Measurements from ENCODE around the gene HNRNPAB.

Gene HNRNPAB

DNA sequence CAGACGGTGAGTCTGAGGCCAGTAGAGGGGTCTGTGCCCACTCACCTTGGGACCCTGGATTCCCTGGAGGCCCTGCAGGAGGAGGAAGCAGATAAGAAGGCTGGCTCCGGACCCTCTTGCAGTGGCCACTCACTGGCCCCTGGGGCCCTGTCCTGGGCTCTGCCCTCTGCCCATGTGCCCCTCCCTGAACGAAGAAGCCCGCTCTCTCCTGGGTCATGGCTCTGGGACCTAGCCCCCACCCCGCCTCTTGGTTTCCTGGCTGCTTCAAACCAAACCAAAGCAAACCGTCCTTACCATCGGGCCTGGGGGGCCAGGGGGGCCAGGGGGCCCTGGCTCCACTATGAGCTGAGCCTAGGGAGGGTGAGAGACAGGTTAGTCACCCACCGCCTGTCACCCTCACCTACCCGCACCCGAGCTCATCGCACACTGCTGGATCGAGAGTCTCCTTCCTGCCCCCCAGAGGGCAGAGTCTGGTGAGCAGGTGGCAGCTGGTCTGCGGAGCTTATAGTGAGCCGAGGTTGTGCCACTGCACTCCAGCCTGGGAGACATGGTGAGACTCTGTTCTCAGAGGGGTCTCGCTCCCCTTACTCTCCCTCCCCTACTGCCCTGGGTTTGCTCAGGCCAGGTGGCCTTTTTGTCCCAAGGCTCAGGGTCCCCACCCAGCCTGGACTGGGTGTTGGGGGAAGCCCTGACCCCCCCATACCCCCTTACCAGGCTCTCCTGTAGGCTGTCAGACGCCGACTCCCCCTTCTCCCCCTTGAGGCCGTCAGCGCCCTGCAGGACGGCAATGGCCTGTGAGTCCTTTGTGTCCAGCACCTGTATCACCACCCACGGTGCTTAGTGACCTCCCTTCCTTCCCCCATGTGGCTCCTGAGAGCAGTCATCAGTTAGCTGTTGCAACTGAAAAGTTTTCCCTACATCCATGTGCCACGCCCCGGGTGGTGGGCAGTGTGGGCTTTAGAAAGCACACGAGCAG, 43.4 kb downstream of the HNRNPAB start (continued):
- TF ChIP-seq, protein P1, sequence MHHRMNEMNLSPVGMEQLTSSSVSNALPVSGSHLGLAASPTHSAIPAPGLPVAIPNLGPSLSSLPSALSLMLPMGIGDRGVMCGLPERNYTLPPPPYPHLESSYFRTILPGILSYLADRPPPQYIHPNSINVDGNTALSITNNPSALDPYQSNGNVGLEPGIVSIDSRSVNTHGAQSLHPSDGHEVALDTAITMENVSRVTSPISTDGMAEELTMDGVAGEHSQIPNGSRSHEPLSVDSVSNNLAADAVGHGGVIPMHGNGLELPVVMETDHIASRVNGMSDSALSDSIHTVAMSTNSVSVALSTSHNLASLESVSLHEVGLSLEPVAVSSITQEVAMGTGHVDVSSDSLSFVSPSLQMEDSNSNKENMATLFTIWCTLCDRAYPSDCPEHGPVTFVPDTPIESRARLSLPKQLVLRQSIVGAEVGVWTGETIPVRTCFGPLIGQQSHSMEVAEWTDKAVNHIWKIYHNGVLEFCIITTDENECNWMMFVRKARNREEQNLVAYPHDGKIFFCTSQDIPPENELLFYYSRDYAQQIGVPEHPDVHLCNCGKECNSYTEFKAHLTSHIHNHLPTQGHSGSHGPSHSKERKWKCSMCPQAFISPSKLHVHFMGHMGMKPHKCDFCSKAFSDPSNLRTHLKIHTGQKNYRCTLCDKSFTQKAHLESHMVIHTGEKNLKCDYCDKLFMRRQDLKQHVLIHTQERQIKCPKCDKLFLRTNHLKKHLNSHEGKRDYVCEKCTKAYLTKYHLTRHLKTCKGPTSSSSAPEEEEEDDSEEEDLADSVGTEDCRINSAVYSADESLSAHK (tag by site-specific recombination; IDR thresholded peaks at IDR 0.05), result no peak
- TF ChIP-seq ZNF521 (tag by site-specific recombination; IDR thresholded peaks at IDR 0.05) (no peak), ZNF133 (tag by site-specific recombination; IDR thresholded peaks at IDR 0.05) (no peak)

DNA sequence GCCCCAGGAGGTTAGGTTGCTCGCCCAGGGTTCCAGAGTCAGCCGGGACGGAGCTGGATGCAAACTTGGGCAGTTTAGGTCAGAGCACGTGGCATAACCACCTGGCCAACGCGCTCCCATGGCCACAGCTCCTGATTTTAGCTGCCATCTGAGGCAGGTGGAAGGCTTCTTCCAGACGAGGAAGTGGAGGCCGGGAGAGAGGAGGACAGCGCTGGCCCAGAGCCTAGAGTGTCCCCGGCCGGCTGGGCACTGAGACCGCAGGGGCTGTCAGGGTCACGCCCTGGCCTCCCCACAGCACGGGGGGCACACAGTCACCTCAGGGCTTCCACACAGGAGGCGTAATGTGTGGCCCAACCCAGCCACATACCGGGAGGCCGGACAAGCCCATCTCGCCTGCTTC, 44.4 kb downstream of the HNRNPAB start:
- ChIA-PET POLR2A (no interaction called here), CTCF (interaction anchor here (1.6 kb wide), 1 partner anchor 35 kb away, joined by 4 read pairs; no protein-coding TSS in a partner anchor)

DNA sequence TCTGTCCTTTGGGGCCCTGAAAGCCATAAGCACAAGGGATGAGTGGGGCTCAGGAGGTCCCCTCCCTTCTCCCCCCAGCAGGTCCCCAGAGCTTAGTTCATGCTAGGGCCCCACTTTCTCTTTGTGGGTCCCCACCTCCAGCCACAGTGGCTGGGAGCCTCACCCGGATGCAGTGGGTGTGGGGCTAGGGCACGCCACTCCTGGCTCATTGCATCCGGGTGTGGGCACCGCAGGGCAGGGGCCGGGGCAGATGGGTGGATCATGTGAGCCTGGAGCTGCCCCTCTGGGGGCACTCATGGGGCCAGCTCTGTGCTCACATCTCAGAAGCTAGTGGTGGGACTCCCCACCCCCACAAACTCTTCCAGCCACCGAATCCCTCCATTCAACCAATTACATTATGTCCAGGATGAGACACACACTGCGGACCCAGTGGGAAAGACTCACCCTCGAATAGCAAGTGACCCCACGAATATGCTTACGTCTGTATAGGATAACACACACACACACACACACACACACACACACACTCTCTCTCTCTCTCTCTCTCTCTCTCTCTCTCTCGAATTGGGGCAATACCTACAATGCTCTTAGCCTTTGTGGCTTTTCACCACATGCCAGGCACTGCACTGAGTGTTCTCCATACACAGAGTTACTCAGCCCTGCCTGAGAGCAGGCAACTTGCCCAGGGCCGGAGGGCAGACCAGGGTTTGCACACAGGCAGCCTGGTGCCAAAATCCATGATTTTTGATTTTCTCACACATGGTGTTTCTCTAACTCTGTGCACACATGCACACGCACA, 45.1 kb downstream of the HNRNPAB start:
- Histone ChIP-seq H3K4me1 (ENCODE audit: control insufficient read depth, insufficient read depth, low read length) (no peaks in the 10 kb centered on the region), H3K4me3 (ENCODE audit: low read depth, low read length) (no peak overlapping the region), H3K9me3 (ENCODE audit: control insufficient read depth, insufficient read depth, low read depth, low read length) (no peaks in the 10 kb centered on the region), H3K27ac (ENCODE audit: extremely low read depth, low read depth, low read length) (no peak overlapping the region), H3K36me3 (ENCODE audit: control insufficient read depth in 2 of 2, insufficient read depth in 1 of 2, low read length in 2 of 2) (no peaks in the 10 kb centered on the region)
- ChIA-PET POLR2A (interaction anchor here (0.6 kb wide), 1 partner anchor 145 kb away, joined by 4 read pairs; no protein-coding TSS in a partner anchor), CTCF (interaction anchor here (1.6 kb wide), 1 partner anchor 34 kb away, joined by 4 read pairs; no protein-coding TSS in a partner anchor)
- TF ChIP-seq ZNF521 (tag by site-specific recombination; IDR thresholded peaks at IDR 0.05) (no peak), ZNF76 (tag by site-specific recombination; IDR thresholded peaks at IDR 0.05; ENCODE audit: borderline replicate concordance, low read depth) (no peak), ZNF335 (tag by site-specific recombination; conservative IDR thresholded peaks at IDR 0.05) (no peak), KLF1 (tag by site-specific recombination; IDR thresholded peaks at IDR 0.05) (0 out of 2 replicates have a peak, but pooled peaks have one; percentile 24), ZFP69B (tag by site-specific recombination; IDR thresholded peaks at IDR 0.05) (no peak), ZNF596 (tag by site-specific recombination; IDR thresholded peaks at IDR 0.05) (peak; percentile 78), ZNF837 (tag by site-specific recombination; IDR thresholded peaks at IDR 0.05) (no peak), ZSCAN30 (tag by site-specific recombination; IDR thresholded peaks at IDR 0.05) (no peak), ZNF239 (tag by site-specific recombination; IDR thresholded peaks at IDR 0.05) (no peak)
- TF ChIP-seq, protein P2, sequence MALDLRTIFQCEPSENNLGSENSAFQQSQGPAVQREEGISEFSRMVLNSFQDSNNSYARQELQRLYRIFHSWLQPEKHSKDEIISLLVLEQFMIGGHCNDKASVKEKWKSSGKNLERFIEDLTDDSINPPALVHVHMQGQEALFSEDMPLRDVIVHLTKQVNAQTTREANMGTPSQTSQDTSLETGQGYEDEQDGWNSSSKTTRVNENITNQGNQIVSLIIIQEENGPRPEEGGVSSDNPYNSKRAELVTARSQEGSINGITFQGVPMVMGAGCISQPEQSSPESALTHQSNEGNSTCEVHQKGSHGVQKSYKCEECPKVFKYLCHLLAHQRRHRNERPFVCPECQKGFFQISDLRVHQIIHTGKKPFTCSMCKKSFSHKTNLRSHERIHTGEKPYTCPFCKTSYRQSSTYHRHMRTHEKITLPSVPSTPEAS (tag by site-specific recombination; IDR thresholded peaks at IDR 0.05), result peak; percentile 53; the same call in 1 of the 2 replicates
- TF ChIP-seq, protein P3, sequence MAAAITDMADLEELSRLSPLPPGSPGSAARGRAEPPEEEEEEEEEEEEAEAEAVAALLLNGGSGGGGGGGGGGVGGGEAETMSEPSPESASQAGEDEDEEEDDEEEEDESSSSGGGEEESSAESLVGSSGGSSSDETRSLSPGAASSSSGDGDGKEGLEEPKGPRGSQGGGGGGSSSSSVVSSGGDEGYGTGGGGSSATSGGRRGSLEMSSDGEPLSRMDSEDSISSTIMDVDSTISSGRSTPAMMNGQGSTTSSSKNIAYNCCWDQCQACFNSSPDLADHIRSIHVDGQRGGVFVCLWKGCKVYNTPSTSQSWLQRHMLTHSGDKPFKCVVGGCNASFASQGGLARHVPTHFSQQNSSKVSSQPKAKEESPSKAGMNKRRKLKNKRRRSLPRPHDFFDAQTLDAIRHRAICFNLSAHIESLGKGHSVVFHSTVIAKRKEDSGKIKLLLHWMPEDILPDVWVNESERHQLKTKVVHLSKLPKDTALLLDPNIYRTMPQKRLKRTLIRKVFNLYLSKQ (tag by site-specific recombination; IDR thresholded peaks at IDR 0.05; ENCODE audit: borderline replicate concordance), result no peak

More for the DNA sequence above, 44.4 kb downstream of the HNRNPAB start:
- TF ChIP-seq, protein P4, sequence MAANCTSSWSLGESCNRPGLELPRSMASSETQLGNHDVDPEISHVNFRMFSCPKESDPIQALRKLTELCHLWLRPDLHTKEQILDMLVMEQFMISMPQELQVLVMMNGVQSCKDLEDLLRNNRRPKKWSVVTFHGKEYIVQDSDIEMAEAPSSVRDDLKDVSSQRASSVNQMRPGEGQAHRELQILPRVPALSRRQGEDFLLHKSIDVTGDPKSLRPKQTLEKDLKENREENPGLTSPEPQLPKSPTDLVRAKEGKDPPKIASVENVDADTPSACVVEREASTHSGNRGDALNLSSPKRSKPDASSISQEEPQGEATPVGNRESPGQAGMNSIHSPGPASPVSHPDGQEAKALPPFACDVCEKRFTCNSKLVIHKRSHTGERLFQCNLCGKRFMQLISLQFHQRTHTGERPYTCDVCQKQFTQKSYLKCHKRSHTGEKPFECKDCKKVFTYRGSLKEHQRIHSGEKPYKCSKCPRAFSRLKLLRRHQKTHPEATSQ (tag by site-specific recombination; IDR thresholded peaks at IDR 0.05), result no peak
- TF ChIP-seq FEZF1 (tag by site-specific recombination; IDR thresholded peaks at IDR 0.05) (no peak), ZNF555 (tag by site-specific recombination; conservative IDR thresholded peaks at IDR 0.05) (no peak), ZNF585B (tag by site-specific recombination; IDR thresholded peaks at IDR 0.05) (no peak), ZNF623 (tag by site-specific recombination; IDR thresholded peaks at IDR 0.05) (no peak), WT1 (tag by site-specific recombination; IDR thresholded peaks at IDR 0.05) (no peak), ZBTB1 (tag by site-specific recombination; IDR thresholded peaks at IDR 0.05) (no peak), ZNF433 (tag by site-specific recombination; IDR thresholded peaks at IDR 0.05; ENCODE audit: low read depth) (no peak), ZNF707 (tag by site-specific recombination; IDR thresholded peaks at IDR 0.05) (no peak), ZNF248 (tag by site-specific recombination; IDR thresholded peaks at IDR 0.05) (no peak)
- TF ChIP-seq, protein P5, sequence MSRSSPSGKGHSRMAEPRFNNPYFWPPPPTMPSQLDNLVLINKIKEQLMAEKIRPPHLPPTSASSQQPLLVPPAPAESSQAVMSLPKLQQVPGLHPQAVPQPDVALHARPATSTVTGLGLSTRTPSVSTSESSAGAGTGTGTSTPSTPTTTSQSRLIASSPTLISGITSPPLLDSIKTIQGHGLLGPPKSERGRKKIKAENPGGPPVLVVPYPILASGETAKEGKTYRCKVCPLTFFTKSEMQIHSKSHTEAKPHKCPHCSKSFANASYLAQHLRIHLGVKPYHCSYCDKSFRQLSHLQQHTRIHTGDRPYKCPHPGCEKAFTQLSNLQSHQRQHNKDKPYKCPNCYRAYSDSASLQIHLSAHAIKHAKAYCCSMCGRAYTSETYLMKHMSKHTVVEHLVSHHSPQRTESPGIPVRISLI (tag by site-specific recombination; IDR thresholded peaks at IDR 0.05), result no peak
- TF ChIP-seq, protein P6, sequence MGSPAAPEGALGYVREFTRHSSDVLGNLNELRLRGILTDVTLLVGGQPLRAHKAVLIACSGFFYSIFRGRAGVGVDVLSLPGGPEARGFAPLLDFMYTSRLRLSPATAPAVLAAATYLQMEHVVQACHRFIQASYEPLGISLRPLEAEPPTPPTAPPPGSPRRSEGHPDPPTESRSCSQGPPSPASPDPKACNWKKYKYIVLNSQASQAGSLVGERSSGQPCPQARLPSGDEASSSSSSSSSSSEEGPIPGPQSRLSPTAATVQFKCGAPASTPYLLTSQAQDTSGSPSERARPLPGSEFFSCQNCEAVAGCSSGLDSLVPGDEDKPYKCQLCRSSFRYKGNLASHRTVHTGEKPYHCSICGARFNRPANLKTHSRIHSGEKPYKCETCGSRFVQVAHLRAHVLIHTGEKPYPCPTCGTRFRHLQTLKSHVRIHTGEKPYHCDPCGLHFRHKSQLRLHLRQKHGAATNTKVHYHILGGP (tag by site-specific recombination; IDR thresholded peaks at IDR 0.05), result no peak
- H3K27ac ChIP-seq (ENCODE audit: extremely low read depth, low read depth, low read length), result no peak overlapping the region
- H3K36me3 ChIP-seq (ENCODE audit: control insufficient read depth in 2 of 2, insufficient read depth in 1 of 2, low read length in 2 of 2), result no peaks in the 10 kb centered on the region
- H3K4me3 ChIP-seq (ENCODE audit: low read depth, low read length), result no peak overlapping the region
- no peaks in the 10 kb centered on the region for H3K9me3 ChIP-seq (ENCODE audit: control insufficient read depth, insufficient read depth, low read depth, low read length)
- H3K4me1 ChIP-seq (ENCODE audit: control insufficient read depth, insufficient read depth, low read length), result no peaks in the 10 kb centered on the region

Measured in HEK293 (cell line).